Epidermal melanocyte (primary cell): ENCODE measurements around the gene CHI3L1.
"Not testable (repeated sequence)": the region's sequence is repeated elsewhere in the genome, so short reads cannot be mapped to it uniquely, and the experiment has no call there.

ENCODE experiments used
- DNase-seq: peaks from one replicate; pipeline ENCODE4 v3.0.0; 2011; ENCODE audit warnings: low spot score; ENCODE audit not compliant: insufficient read length

Gene CHI3L1

DNA sequence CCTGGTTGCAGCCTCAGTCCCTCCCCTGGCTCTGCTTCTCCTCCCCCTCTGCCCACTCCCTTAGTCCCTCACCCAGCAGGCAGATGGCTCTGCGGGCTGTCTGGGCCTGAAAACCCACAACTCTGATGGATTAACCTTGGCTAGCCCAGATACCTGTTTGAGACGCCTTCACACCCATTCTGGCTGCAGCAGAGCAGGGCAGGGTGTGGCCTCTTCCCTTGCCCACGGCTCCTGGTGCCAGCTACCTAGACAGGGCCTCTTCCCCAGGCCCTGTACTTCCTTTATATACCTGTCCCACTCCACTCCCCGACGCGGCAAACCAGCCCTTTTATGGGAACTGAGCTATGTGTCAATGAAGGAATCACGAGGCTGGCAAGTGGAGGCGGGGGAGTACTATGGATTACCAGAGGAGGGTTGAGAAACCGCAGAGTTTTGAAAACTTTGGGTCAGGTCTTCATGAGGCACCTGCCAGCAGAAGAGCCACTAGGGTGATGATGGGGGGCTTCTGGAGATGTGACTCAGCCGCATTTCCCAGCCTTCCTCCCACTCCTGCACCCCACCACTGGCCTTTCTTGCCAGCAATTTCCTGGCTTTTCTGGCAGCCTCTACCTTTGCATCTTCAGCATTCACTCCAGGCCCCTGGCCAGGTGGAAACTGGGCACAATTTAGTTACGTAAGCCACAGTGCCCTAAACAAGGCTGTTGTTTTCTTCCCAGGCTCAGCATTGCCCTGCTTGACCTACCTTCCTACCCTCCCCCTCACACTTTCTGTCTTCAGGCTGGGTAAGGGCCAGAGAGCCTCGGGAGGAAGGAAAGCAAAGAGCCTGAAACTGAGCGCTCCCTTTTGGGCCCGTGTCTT lies at the start of gene CHI3L1:
TSS of gene CHI3L1 (minus strand) at position 259 of the 858 bp plus-strand sequence. CDS start at position 178, 81 bp downstream.
- no peak for DNase-seq

GRCh38 chr1:203234901-203235300 lies 48.4 kb upstream of the CHI3L1 start:
- DNase-seq: not testable (repeated sequence)

DNA sequence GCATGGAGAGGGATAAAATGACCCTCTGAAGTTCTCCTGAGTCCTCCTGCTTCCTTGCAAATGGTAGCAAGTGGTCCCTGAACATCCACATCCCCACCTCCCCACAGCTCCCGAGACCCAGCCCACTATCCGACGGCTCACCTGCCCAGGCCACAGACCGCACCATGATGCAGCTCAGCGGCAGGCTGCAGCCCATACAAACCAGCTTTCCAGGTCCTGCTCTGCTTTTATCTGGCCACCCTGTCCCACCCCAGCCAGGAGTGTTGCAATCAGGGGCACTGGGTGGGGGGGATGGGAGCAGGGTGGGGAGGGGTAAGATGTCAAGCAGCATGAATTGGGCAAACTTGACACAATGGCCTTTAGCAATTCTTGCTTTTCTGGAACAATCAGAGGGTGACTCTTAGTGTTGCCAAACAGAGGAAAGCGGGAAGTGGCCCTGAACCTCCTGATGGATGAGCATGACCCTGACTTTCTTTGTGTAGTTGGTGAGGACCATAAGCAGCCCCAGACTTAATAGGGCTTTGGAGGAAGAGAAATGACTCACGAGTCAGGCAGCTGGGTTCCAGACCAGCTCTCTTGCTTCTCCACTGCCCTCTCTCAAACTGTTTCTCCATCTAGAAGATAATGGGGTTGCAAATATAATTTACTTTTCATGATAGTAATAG lies 43.1 kb upstream of the CHI3L1 start, which contains the start of gene CHIT1:
TSS of gene CHIT1 (minus strand) at position 203 of the 665 bp plus-strand sequence. CDS start at position 166, 37 bp downstream.
- no peak for DNase-seq

GRCh38 chr1:203228670-203229069 lies 42.2 kb upstream of the CHI3L1 start:
- no peak for DNase-seq

- no peak for DNase-seq
Measured at GRCh38 chr1:203227371-203228083, 41.0 kb upstream of the CHI3L1 start.

DNA sequence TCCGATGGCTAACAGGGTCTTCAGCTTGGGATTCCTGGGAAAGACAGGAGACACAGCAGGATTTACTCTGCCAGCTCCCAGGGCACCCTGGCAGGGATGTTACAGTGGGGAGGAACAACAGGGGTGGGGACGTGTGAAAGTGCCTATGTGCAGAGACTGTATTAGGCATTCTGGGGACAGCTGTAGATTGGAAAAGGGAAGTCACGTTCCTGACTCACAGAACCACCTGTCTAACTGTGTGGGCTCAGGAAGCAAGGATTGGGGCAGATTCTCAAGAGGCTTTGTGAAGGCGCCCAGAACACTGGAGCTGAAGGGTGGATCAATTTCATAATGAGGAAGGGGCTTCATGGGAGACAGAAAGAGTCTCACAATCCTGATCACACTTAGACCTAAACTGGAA lies 38.6 kb upstream of the CHI3L1 start:
- no peak for DNase-seq

DNA sequence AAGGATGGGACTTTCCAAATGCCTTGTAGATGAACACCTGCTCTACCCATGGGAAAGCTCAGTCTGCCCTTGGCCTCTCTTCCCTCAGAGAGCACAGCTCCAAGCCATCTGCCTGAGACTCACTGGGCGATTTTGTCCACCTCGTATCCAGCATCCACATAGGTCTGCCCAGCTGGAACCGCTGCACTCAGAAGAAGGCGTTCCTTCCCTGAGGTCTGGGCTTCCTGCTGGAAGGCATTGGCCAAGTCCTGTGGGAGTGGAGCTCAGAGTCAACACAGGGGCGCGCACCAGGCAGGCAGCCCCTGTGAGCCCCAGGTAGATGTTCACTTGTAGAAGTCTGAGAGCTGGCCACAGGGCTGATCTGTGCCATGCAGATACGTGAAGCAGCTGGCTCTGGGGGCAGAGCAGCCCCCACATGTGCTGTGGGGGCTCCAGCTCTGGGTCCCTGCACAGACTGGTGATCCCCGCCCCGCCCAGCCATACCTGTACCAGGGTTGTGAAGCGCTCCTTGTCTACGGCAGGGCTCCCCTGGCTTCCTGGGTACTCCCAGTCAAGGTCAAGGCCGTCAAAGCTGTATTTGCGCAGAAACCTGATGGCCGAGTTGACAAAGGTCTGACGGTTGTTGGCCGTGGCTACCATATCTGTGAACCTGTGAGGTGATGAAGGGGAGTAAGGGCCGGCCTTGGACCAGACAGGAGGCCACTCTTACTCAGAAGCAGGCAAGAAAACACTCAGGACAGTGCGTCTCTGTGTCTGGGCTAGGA lies 36.7 kb upstream of the CHI3L1 start:
- DNase-seq: no peak

GRCh38 chr1:203219934-203220333 lies 33.4 kb upstream of the CHI3L1 start:
- no peak for DNase-seq

DNA sequence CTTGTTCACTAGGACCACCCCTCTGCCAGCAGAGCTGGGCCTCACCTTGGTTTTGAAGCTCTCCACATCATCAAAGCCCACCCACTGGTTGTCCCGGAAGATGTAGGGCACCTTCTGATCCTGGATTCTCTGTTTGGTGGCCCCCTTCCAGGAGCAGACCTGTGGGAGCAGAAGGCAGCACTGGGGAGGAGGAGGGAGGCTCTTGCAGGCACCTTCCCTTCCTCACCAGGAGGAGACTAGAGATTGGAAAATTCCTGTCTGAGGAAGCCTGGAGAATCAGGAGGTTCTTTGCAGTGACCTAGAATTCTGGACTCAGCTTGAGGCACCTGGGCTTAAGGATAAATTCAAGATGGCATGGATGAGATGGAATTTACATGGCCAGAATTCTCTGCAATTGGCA lies 32.7 kb upstream of the CHI3L1 start:
- DNase-seq: no peak

DNA sequence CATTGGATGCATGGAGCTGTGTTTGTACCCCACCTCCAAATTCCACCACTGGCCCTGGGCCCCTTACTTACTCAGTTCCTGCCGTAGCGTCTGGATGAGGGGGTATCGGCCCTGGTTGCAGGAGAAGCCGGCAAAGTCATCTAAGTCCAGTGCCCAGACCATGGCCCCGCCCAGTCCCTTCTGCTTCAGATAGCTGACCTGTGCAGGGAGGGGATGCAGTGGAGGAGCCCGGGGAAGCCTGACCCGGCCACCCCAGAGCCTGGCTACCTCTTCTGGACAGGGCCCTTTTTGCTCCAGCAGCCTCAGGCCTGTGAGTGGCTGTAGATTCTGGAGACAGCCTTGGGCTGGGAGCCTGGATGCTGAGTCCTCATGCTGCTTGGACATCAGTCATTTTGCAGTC lies 31.2 kb upstream of the CHI3L1 start:
- DNase-seq: no peak

DNA sequence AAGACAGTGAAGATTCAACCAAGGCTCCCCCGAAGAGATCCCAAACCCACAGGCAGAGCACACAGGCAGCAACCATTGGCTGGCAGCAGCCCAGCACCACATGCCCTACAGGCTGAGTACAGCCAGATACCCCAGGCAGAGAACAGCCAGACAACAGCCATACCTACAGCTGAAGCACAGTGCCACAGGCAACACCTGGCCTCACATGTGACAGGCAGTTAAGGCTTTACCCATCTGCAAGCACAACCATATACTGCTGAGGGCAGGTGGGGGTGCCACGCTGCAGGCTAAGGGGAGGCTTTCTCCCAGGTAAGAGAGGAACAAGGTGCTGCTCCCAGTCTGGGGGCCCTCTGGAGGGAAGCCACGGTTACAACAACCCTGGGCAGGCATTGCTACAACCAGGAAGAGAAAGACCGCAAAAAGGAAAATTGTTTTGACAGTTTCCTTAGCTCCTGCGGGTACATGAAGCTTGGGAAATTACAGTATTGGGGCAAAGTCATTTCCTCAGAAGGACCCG lies 30.7 kb upstream of the CHI3L1 start:
- no peak for DNase-seq

DNA sequence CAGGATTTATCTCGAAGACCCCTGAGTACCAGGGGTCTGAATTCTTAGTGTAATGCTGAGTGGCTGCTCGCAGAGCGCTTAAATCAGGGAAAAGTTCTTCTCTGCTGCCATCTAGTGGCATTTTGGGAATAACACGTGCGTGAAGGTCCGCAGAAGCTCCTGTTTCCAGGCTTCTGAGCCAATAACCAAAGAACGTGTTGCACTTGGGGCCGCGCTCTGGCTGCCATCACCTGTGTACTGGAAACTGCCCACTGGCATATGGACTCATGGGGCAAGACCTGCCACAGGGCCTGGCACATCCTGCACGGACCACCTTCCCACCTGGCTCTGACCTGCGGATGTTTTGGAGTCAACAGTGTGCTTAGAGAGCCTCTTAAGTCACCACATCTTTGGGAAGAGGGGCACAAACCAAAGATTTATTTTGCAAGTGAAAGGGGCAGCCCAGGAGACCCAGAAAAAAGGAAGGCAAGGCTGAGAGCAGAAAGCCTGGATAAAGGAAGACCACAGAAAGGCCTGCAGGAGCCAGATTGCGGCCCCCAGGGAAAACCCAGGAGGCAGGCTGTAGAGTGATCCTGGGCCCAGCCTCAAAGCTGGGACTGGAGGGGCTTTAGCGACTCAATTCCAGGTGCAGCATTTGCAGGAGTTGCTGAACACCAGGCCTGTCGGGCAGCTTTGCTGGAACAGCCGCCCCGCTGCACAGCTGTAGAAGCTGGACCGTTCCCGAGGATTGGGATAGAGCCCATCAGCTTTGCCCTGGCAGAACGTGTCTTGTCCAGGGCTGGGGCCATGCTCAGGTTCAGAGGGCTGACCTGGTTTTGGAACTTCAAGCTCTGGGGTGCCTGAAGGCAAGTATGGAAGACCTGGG lies 30.0 kb upstream of the CHI3L1 start:
- DNase-seq: peak; percentile 44

- no peak for DNase-seq
Measured at GRCh38 chr1:203215573-203215972, 29.1 kb upstream of the CHI3L1 start.

- no peak for DNase-seq
Measured at GRCh38 chr1:203214871-203215270, 28.4 kb upstream of the CHI3L1 start.

DNA sequence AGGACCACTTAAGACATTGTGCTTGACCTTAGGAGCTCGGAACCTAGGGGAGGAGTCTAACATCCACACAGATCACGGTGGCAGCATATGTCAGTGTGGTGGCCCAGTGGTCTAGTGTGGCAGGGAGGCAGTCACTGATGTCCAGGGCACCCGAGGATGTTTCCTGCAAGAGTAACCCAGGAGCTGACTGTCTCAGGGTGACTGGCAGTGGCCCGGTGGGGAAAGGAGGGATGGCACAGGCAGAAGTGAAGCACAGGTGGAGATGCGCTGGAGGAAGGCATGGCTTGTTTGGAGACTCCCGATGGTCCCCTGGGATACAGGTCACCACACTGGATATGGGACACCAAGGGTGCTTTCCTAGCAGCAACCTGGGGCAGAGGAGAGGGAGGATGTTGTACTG lies 26.6 kb upstream of the CHI3L1 start:
- DNase-seq: no peak

DNA sequence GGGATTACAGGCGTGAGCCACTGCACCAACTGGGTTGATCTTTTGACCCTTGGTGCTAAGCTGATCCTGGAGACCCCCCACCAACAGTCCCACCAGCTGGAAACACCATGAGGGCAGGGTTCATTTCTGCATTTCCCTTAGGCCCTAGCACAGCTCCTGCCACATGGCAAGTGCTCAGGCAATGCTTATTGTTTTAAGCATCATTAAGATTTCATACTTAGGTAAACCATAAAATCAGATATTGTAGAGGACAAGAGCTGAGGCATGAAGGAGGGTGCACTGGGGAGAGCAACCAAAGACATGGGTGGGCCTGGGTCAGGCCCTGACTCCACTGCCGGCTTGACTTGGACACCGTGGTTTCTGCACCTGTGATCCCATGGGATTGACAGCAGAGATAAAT lies 25.3 kb upstream of the CHI3L1 start:
- no peak for DNase-seq

- DNase-seq: no peak
Measured at GRCh38 chr1:203210988-203211387, 24.5 kb upstream of the CHI3L1 start.

- DNase-seq: no peak
Measured at GRCh38 chr1:203210350-203210749, 23.8 kb upstream of the CHI3L1 start.

GRCh38 chr1:203208181-203208580 lies 21.7 kb upstream of the CHI3L1 start:
- DNase-seq: no peak

DNA sequence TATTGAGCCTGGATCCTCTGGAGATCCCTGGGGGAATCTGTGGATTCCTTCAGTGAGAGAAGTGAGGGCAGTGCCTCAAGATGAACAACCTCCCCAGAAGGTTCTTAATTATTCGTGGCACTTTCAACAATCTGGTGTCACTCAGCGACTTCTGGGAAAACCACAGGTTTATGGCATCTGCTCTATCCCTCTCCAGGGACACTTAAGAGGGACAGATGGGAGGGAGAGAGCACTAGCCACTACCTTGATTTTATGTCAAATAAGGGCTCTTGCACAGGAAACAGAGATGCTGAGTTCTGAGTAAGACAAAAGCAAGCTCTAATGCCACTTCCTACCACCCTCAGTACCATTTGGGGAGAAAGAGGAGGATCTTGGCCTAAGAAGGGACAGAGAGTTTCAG lies 21.2 kb upstream of the CHI3L1 start:
- no peak for DNase-seq
